GM21381 (cell line): ENCODE results near the gene NKAIN2.
"Not testable (repeated sequence)": the region's sequence is repeated elsewhere in the genome, so short reads cannot be mapped to it uniquely, and the experiment has no call there.

ENCODE experiments used
- ATAC-seq: cut with Tn5 transposase; IDR thresholded peaks from one replicate; pipeline ENCODE4 v1.9.1; 2021; ENCODE audit warnings: mild to moderate bottlenecking, moderate library complexity; ENCODE audit not compliant: unreplicated experiment

NKAIN2 gene

GRCh38 chr6:124659427-124659826, 855.8 kb downstream of the NKAIN2 start:
- no peak for ATAC-seq

DNA sequence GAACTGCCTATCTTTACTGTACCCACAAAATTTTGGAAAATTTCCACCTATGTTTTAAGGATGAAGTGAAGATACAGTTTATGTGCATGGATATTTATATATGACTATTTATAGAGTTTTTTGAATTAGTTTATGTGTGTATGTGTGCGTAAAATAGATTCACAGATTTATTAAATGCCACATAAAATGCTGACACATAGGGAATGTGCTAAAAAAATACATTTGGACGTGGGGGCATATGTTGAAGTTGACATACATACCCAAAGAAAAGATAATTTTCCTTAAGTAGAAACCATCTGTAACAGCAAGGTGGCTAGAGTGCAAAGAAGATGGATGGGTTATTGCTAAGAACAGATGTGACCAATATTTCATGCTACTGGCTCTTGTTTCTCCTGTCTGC, 856.5 kb downstream of the NKAIN2 start:
- no peak for ATAC-seq

- no peak for ATAC-seq
Measured at GRCh38 chr6:124661097-124661661, 857.5 kb downstream of the NKAIN2 start.

- no peak for ATAC-seq
Measured at GRCh38 chr6:124668028-124668427, 864.4 kb downstream of the NKAIN2 start.

- ATAC-seq = no peak
Measured at GRCh38 chr6:124669713-124670480, 866.2 kb downstream of the NKAIN2 start.

- no peak for ATAC-seq
Measured at GRCh38 chr6:124670801-124671200, 867.1 kb downstream of the NKAIN2 start.

DNA sequence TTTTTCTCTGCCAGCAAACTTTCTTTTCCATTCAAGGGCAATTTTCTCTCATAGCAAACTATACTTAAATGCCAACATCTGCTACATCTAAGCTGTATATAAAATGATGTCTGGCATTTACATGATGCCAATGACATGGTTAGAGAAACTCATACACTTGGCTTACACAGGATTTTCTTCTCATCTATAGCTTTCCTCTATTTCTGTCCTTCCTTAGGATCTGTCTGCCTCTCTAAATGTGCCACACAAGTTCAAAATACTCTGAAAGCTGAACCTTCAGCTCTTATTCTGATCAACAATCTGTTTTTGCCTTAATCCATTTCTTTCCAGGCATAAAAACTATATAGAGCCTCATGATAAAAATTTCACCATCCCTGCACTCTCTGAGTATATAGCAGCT, 867.7 kb downstream of the NKAIN2 start:
- no peak for ATAC-seq

GRCh38 chr6:124674042-124674441, 870.4 kb downstream of the NKAIN2 start:
- ATAC-seq = no peak

GRCh38 chr6:124676033-124676432, 872.4 kb downstream of the NKAIN2 start:
- ATAC-seq = no peak

GRCh38 chr6:124677874-124678273, 874.2 kb downstream of the NKAIN2 start:
- ATAC-seq = no peak

- no peak for ATAC-seq
Measured at GRCh38 chr6:124679387-124679786, 875.7 kb downstream of the NKAIN2 start.

DNA sequence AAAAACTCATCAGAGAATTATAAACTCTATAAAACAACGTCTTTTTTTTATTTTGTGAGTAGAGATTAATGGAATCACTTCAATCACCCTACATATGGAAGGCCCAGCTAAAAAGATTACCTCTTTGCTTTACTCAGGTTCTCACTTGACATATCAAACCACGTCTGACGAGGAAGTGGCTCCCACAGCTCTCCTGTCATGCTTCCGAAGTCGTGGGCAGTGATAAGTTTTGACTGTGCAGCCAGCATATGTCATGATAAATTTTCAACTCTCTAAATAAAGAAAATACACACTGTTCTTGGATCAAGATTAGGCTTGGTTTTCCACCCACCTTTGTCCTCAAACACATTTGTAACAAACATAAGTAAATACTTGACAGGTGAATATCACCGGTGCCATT, 879.1 kb downstream of the NKAIN2 start:
- ATAC-seq = no peak

- no peak for ATAC-seq
Measured at GRCh38 chr6:124683507-124683906, 879.8 kb downstream of the NKAIN2 start.

- ATAC-seq = no peak
Measured at GRCh38 chr6:124684621-124685020, 881.0 kb downstream of the NKAIN2 start.

DNA sequence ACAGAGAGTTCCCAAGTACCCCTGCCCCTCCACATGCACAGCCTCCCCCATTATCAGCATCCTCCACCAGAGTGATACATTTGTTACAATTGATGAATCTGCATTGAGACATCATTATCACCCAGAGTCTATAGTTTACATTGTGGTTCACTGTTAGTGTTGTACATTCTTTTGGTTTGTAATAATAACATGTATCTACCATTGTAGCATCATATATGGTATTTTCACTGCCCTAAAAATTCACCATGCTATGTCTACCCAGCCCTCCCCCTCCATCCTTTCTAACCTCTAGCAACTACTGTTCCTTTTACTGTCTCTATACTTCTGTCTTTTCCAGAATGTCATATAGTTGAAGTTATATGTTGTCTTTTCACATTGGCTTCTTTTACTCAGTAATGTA, 884.7 kb downstream of the NKAIN2 start:
- ATAC-seq = no peak

DNA sequence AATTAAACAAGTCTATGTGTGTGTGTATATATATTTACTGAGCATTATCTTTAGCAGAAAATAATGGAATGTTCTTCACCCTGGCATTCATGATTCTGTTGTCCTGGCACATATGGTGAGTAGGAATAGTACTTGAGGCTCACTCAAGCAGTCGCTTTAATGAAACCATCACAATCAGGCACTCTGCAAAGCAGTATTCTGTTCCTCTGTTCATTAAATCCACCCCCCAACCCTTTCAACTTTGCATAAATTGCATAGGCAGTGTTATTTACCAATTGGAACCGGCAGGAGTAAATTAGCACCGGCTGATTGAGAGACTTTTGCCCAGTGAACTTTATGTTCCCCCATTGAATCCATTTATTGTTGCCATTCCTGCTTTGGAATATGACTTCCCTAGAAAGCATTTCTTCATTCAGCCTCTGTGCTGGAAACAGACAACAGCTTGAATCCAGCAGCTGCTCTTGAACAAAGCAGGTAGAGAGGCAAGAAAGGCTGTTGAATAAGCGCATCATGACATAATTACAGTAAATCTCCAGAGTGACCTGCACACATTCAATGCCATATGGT, 890.6 kb downstream of the NKAIN2 start:
- no peak for ATAC-seq

- ATAC-seq = no peak
Measured at GRCh38 chr6:124699038-124699437, 895.4 kb downstream of the NKAIN2 start.

- ATAC-seq = no peak
Measured at GRCh38 chr6:124703541-124703940, 899.9 kb downstream of the NKAIN2 start.

GRCh38 chr6:124712532-124712931, 908.9 kb downstream of the NKAIN2 start:
- ATAC-seq = not testable (repeated sequence)

DNA sequence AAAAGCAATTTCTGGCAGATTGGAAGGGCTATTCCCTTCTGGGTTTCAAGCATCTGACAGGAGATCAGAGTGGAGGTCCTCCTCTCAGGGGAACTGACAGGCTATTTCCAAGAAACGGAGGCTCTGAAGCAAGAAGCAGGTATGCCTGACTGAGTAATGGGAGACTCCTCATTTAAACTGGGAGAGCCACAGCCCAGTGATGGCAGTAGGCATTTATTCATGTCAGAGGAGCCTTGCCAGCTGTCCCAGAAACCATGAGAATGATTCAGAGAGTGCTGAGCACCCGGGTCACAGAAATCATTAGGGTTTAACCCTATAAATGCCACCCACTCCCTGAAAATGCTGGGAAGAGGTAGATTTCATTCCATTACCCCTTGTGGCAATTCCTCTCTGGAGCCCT, 911.1 kb downstream of the NKAIN2 start:
- ATAC-seq = no peak

- ATAC-seq = no peak
Measured at GRCh38 chr6:124719913-124720312, 916.2 kb downstream of the NKAIN2 start.

DNA sequence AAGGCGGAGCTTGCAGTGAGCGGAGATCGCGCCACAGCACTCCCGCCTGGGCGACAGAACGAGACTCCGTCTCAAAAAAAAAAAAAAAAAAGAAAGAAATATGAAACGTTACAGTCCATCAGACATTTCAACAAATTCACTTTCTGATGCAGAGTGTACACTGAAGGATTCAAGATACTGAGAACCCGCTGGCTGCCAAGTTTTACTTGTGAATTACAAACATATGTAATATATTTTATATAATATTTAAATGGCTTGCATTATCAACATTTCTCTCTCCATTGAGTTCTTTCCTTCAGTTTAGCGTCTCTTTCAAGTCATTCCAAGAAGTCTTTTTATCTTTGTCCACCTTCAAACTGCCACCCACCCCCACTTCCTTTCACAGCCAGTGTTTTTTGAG, 917.7 kb downstream of the NKAIN2 start:
- ATAC-seq = no peak
